ENCODE results near the gene ZFP69. TPM values are rescaled to one million over a fixed set of nuclear protein-coding genes. Genes with fewer than 3 reads are reported as not detected.

The ZFP69 gene
- total RNA-seq, 1 donor from 2014 or later = 2.1 TPM

DNA sequence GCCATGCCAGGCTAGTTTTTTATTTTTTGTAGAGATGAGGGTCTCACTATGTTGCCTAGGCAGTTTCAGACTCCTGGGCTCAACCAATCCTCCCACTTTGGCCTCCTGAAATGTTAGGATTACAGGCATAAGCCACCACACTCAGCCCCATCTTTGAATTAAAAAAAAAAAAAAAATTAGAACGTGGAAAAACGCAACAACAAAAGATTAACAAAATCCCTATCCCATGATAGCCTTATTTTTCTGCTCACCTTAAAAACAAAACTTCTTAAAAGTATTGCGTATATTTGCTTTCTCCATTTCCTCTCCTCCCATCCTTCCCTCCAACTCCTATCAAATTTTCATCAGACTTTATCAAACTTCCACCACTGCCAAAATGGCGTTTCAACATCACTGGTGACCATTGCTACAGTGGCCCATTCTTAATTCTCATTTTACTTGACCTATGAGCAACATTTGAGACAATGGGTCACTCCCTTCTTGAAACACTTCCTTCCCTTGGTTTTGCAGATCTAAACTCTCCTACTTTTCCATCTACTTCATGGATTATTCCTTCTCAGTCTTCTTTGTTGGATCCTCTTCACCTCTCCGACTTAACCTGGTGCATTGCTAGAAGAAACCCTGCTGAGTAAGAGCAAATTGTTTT, 53.8 kb downstream of the ZFP69 start:
- FAIRE-seq = no peak
- peak overlapping the region; percentile 60 for H3K4me3 ChIP-seq (ENCODE audit: low read depth, low read length)
- no peaks in the 10 kb centered on the region for H3K36me3 ChIP-seq (ENCODE audit: control insufficient read depth, insufficient read depth, low read length)
- no peak for DNase-seq (ENCODE audit: low read depth)
- H3K27me3 ChIP-seq (ENCODE audit: control insufficient read depth, insufficient read depth, low read length) = no peaks in the 10 kb centered on the region
- TF ChIP-seq, protein P1, sequence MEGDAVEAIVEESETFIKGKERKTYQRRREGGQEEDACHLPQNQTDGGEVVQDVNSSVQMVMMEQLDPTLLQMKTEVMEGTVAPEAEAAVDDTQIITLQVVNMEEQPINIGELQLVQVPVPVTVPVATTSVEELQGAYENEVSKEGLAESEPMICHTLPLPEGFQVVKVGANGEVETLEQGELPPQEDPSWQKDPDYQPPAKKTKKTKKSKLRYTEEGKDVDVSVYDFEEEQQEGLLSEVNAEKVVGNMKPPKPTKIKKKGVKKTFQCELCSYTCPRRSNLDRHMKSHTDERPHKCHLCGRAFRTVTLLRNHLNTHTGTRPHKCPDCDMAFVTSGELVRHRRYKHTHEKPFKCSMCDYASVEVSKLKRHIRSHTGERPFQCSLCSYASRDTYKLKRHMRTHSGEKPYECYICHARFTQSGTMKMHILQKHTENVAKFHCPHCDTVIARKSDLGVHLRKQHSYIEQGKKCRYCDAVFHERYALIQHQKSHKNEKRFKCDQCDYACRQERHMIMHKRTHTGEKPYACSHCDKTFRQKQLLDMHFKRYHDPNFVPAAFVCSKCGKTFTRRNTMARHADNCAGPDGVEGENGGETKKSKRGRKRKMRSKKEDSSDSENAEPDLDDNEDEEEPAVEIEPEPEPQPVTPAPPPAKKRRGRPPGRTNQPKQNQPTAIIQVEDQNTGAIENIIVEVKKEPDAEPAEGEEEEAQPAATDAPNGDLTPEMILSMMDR (IDR thresholded peaks at IDR 0.05; ENCODE audit: insufficient read depth, low read length, severe bottlenecking) = no peak

DNA sequence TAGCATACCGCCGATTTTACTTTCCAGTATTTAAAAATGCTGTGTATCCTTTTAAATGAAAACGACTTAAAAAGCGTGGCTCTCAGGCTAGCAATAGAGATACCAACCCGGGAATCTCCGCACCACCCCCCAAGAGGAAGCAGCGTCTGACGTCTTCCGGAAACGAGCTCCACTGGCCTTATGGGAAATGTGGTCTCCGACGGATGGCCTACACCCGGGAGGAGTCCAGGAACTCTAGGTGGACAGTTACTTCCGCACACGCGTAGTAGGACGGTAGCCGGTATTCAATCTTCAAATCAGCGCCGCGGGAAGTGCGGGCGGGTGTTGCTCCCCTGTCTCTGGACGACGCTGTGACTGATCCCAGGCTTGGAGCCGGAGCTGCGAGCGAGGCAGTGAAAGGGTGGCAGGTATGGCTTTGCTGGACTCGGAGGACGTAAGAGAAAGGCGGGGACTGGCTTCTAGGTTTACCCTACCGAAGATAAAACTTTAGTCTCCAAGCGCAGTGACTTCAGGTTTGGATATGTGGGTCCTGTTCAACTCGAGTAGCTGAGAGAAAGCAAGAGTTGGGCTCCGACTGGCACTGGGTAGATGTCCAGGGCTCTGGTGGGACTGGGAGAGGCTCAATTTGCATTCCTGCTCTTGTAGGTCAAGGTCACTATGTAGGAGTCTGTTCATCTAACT, 54.4 kb downstream of the ZFP69 start, which contains the start of gene ZNF684:
ZNF684 (plus strand) TSS at position 257 of the 681 bp plus-strand sequence. CDS start 1,530 bp downstream, outside the sequence.
- FAIRE-seq (peak; percentile 91), DNase-seq (ENCODE audit: low read depth) (peak; percentile 97)
- TF ChIP-seq, protein P1 (IDR thresholded peaks at IDR 0.05; ENCODE audit: insufficient read depth, low read length, severe bottlenecking) = no peak
- H3K36me3 ChIP-seq (ENCODE audit: control insufficient read depth, insufficient read depth, low read length) = no peaks in the 10 kb centered on the region
- peak within 1 kb of the TSS; percentile 60 for H3K4me3 ChIP-seq (ENCODE audit: low read depth, low read length)
- no peaks in the 10 kb centered on the region for H3K27me3 ChIP-seq (ENCODE audit: control insufficient read depth, insufficient read depth, low read length)

DNA sequence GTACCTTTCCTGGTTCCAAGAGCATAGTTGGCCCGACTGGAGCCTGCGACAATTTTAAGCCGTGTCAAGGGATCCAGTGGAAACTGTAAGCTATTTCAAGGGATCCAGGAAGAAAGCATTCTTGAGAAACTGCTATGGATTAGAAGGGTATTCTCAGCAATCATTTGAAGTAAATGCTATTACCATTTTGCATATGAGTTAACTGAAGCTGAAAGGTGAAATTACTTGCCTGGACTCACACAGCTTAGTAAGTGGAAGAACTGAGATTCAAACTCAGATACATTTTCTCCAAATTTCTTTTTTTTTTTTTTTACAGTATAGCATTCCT, 54.9 kb downstream of the ZFP69 start:
- Histone ChIP-seq H3K4me3 (ENCODE audit: low read depth, low read length) (peak overlapping the region; percentile 60), H3K27me3 (ENCODE audit: control insufficient read depth, insufficient read depth, low read length) (no peaks in the 10 kb centered on the region), H3K36me3 (ENCODE audit: control insufficient read depth, insufficient read depth, low read length) (no peaks in the 10 kb centered on the region)
- DNase-seq (ENCODE audit: low read depth) (no peak), FAIRE-seq (no peak)
- TF ChIP-seq, protein P1 (IDR thresholded peaks at IDR 0.05; ENCODE audit: insufficient read depth, low read length, severe bottlenecking) = no peak

DNA sequence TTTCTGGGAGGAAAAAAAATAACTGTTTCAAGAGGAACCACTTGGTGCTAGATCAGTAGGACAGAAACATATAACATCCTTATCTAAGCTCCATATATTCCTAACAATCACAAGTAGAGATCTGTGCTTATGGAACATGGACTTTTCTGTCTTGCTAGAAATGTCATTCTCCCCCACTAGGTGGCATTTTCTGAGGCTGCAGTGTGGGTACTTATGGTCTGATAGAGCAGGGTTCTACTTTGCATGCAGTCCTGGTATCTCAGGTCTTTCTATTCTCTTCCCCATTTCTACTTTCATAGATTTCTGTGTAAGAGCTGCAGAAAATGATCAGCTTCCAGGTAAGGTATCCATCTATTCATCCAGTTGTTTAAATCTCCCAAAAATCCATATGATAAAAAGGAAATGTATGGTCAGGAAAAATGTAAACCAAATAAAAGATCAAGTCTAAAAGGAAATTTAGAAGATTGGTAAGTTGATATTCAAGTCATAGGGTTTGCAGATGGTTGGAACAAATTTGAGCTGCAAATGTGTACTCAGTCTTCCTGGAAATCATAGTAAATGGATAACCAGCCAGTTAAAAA, 55.8 kb downstream of the ZFP69 start:
- TF ChIP-seq, protein P1 (IDR thresholded peaks at IDR 0.05; ENCODE audit: insufficient read depth, low read length, severe bottlenecking) = peak; percentile 66
- no peaks in the 10 kb centered on the region for H3K36me3 ChIP-seq (ENCODE audit: control insufficient read depth, insufficient read depth, low read length)
- no peak overlapping the region for H3K4me3 ChIP-seq (ENCODE audit: low read depth, low read length)
- H3K27me3 ChIP-seq (ENCODE audit: control insufficient read depth, insufficient read depth, low read length) = no peaks in the 10 kb centered on the region
- no peak for FAIRE-seq
- peak; percentile 61 for DNase-seq (ENCODE audit: low read depth)

DNA sequence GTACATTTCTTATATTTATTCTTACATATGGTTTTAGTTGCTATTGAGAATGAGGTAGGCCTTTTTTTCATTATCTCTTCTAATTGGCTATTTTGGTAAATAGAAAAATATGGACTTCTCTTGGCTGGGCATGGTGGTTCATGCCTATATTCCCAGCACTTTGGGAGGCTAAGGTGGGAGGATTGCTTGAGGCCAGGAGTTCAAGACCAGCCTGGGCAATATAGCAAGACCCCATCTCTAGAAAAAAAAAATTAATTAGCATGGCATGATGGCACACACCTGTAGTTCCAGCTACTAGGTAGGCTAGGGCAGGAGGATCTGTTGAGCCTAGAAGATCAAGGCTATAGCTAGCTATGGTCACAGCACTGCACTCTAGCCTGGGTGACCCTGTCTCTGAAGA, 57.5 kb downstream of the ZFP69 start:
- no peak for FAIRE-seq
- TF ChIP-seq, protein P1 (IDR thresholded peaks at IDR 0.05; ENCODE audit: insufficient read depth, low read length, severe bottlenecking) = no peak
- Histone ChIP-seq H3K27me3 (ENCODE audit: control insufficient read depth, insufficient read depth, low read length) (no peaks in the 10 kb centered on the region), H3K4me3 (ENCODE audit: low read depth, low read length) (no peak overlapping the region), H3K36me3 (ENCODE audit: control insufficient read depth, insufficient read depth, low read length) (no peaks in the 10 kb centered on the region)
- DNase-seq (ENCODE audit: low read depth) = no peak
